GM18511 (cell line): ENCODE data around the gene SPG7.

Experiments
- ATAC-seq: cut with Tn5 transposase; IDR thresholded peaks from one replicate; pipeline ENCODE4 v1.9.1; 2021; ENCODE audit warnings: mild to moderate bottlenecking, moderate library complexity; ENCODE audit not compliant: unreplicated experiment

Gene SPG7

GRCh38 chr16:89545044-89545830 is 37.0 kb downstream of the SPG7 start:
- no peak for ATAC-seq

DNA sequence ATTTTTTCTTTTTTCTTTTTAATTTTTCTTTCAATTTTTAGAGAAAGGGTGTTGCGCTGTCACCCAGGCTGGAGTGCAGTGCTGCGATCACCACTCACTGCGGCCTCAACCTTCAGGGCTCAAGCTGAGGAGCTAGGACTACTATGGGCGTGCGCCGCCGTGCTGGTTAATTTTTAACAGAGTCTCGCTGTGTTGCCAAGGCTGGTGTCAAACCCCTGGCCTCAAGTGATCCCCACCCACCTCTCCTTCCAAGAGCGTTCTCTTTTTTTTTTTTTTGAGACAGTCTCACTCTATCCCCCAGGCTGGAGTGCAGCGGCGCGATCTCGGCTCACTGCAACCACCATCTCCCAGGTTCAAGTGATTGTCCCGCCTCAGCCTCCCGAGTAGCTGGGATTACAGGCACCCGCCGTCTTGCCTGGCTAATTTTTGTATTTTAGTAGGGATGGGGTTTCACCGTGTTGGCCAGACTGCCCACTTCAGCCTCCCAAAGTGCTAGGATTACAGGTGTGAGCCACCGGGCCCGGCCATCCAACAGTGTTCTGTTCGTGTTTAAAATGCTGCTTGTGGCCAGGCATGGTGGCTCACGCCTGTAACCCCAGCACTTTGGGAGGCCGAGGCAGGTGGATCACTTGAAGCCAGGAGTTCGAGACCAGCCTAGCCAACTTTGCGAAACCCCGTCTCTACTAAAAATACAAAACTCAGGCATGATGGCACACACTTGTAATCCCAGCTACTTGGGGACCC is 37.8 kb downstream of the SPG7 start:
- ATAC-seq, result no peak

GRCh38 chr16:89546781-89547180 is 38.6 kb downstream of the SPG7 start:
- no peak for ATAC-seq

- ATAC-seq, result no peak
These were observed 39.1 kb downstream of the SPG7 start for GRCh38 chr16:89547291-89547690.

DNA sequence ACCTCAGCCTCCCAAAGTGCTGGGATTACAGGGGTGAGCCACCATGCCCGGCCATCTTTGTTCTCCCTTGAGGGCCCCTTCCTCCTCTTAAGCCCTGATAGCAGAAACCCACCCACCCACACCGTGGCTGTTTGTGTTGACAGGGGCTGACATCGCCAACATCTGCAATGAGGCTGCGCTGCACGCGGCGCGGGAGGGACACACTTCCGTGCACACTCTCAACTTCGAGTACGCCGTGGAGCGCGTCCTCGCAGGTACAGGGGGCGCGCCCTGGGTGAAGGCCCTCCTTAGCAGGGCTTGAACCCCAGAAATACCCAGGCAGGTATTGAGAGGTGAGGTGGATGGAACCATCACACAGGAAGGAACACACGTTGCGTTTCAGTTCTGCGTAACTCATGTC is 39.7 kb downstream of the SPG7 start:
- no peak for ATAC-seq

DNA sequence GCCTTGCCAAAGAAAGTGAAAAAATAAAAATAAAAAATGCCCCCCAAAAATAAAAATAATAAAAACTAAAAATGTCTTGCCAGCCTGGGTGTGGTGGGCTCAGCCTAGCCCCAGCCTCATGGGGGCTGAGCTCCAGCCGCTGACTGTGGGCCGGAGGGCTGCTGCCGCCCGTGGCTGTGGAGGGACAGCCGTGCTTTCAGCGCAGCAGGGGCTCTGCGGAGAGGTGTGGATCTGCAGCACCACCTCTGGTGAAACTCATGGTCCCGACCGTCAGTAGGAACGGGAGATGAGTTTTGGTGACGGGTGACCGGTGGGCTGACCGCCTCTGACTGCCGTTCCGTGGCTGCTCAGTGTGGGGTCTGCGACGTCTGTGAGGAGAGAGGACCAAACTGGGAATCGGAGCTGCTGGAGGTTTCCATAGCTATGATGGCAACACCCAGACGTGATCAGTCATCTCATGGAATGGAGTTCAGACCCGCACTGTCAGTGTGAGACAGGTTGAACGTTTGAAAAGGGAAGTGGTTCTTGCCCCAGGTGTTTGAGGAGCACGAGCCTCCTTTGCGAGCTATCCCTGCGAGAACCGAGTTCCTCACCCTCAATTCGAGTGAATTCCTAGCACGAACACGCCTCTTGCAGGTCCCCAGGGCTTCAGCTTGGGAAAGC is 40.3 kb downstream of the SPG7 start:
- no peak for ATAC-seq

DNA sequence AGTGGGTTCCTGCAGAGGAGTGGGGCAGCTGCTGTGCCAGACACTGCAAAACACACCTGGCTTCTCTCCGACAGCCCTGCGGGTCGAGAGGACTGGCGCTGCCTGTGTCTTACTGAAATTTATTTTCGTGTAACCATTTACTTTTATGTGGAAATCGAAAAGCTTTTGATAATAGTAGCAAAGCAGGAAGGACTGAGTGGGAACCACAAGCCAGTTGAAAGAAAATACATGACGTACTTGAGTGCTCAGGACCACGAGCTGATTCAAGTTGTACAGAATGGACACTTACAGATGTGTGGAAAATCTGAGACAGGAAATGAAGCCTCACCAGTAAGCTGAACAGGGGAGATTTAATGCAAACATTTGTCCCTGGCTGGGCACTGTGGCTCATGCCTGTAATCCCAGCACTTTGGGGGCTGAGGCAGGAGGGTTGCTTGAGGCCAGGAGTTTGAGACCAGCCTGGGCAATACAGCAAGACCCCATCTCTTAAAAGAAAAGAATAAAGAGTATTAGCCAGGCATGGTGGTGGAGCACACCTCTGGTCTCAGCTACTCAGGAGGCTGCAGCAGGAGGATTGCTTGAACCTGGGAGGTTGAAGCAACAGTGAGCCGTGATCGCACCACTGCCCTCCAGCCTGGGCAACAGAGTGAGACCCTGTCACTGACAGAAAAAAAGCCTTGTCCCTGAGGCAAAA is 41.0 kb downstream of the SPG7 start:
- ATAC-seq, result no peak

DNA sequence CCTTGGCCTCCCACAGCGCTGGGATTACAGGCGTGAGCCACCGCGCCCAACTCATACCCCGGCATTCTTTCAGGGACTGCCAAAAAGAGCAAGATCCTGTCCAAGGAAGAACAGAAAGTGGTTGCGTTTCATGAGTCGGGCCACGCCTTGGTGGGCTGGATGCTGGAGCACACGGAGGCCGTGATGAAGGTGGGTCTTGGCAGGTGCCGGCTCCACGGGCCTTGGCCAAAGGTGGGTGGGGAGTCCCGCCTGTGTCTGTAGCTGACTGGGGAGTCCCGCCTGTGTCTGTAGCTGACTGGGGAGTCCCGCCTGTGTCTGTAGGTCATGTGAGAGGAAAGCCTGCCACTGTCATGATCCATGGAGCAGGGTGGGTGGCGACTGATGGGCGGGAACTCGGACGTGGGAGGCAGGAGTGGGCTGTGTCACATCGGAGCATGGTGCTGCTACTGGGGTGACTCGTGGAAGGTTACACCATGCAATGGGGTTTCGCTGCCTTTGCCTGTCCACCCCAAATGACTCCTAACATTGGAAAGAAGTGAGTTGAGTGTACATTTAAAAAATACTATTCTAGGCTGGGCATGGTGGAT is 42.3 kb downstream of the SPG7 start:
- no peak for ATAC-seq

GRCh38 chr16:89552329-89552728 is 44.1 kb downstream of the SPG7 start:
- ATAC-seq, result no peak

- ATAC-seq, result no peak
These were observed 44.7 kb downstream of the SPG7 start for GRCh38 chr16:89552913-89553312.

DNA sequence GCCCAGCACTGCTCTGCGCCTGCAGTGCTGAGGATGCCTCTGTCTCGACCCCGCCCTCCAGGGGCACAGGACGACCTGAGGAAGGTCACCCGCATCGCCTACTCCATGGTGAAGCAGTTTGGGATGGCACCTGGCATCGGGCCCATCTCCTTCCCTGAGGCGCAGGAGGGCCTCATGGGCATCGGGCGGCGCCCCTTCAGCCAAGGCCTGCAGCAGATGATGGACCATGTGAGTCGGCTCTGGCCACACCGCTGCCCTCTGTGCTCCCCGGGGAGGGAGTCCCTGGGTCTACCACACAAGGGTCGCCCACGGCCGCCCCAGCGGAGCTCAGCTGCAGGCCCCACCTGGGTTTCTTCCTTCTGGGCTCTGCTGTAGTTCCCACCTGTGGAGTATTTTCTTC is 45.5 kb downstream of the SPG7 start:
- no peak for ATAC-seq

DNA sequence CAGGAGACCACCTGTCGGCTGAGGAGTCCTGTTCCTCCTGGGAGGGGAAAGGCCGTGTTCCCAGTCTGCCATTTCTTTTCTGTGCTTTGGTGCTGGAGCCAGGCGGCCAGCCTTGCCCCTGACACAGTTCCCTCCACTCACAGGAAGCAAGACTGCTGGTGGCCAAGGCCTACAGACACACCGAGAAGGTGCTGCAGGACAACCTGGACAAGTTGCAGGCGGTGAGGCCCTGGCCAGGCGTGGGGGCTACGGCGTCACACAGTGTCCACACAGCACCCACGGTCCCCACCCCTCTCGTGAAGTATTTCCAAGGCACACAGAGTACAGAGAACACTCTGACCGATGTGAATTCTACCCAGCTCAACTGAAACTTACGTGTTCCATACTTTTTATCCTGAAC is 46.1 kb downstream of the SPG7 start:
- ATAC-seq, result no peak

DNA sequence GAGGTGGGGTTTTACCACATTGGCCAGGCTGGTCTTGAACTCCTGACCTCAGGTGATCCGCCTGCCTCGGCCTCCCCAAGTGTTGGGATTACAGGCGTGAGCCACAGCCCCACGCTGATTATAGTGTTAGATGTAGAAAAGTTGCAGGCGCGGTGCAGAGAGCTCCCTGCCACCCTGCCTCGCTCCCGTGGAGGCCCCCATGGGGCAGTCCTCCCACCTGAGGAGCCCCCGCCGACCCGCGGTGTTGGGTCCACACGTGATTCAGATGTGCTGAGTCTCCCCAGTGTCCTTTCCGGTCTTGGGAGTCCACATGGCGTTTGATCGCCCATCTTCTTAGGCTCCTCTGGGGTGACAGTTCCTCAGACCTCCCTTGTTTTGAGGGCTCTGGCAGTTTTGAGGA is 47.1 kb downstream of the SPG7 start:
- ATAC-seq, result no peak

GRCh38 chr16:89555780-89556179 is 47.6 kb downstream of the SPG7 start:
- ATAC-seq, result no peak

DNA sequence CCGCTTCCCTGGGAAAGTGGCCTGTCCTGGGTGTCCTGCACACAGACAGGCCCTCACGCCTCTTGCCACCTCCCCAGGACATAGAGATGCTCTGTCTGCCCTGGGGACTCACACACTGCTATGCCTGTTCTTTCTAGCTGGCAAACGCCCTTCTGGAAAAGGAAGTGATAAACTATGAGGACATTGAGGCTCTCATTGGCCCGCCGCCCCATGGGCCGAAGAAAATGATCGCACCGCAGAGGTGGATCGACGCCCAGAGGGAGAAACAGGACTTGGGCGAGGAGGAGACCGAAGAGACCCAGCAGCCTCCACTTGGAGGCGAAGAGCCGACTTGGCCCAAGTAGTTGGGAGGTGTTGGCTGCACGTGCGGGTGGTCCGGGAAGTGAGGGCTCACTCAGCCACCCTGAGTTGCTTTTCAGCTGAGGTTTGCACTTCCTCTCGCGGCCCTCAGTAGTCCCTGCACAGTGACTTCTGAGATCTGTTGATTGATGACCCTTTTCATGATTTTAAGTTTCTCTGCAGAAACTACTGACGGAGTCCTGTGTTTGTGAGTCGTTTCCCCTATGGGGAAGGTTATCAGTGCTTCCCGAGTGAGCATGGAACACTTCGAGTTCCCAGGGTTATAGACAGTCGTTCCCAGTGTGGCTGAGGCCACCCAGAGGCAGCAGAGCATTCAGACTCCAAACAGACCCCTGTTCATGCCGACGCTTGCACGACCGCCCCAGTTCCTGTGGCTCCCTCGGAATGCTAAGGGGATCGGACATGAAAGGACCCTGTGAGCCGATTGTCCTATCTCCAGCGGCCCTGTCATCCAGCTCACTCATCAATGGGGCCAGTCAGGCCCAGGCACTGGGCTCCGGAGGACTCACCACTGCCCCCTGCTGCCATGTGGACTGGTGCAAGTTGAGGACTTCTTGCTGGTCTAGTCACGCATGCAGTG is 48.8 kb downstream of the SPG7 start:
- ATAC-seq, result peak; percentile 32

GRCh38 chr16:89557690-89558490 is 49.7 kb downstream of the SPG7 start:
- ATAC-seq, result no peak

GRCh38 chr16:89560378-89561141 is 52.4 kb downstream of the SPG7 start, which contains the start of gene RPL13:
Gene RPL13 (plus strand): TSS chr16:89560682. CDS start chr16:89560960, 278 bp downstream.
- peak; percentile 90 for ATAC-seq
